HepG2 (cell line): ENCODE measurements around the gene SSBP4. TPM values are rescaled to one million over a fixed set of nuclear protein-coding genes. Genes with fewer than 3 reads are reported as not detected.

Experiments
- GMEB1 ChIP-seq: sonication (generic); formaldehyde crosslinking; IDR thresholded peaks from 2 replicates; pipeline ENCODE4 v1.5.1; 2020; ENCODE audit warnings: missing genetic modification reagents, mild to moderate bottlenecking, borderline replicate concordance
- MTERF4 ChIP-seq: sonication (generic); formaldehyde crosslinking; IDR thresholded peaks from 2 replicates; pipeline ENCODE4 v1.8.0; 2023; ENCODE audit warnings: mild to moderate bottlenecking, missing genetic modification reagents
- RFX3 ChIP-seq: IDR thresholded peaks from 2 replicates; pipeline ENCODE4 v1.6.1; 2016; ENCODE audit warnings: missing biosample characterization, missing genetic modification reagents
- RFX5 ChIP-seq: IDR thresholded peaks from 2 replicates; pipeline ENCODE4 v1.6.1; 2011; ENCODE audit warnings: low read depth, low read length, improper control_type of control experiment
- TIGD3 ChIP-seq: sonication (generic); formaldehyde crosslinking; IDR thresholded peaks from 2 replicates; pipeline ENCODE4 v1.5.1; 2020; ENCODE audit warnings: mild to moderate bottlenecking, missing genetic modification reagents, borderline replicate concordance
- ZFP90 ChIP-seq: sonication (generic); formaldehyde crosslinking; IDR thresholded peaks from 2 replicates; pipeline ENCODE4 v1.8.0; 2022; ENCODE audit warnings: missing genetic modification reagents, mild to moderate bottlenecking, inconsistent platforms, borderline replicate concordance
- ZNF557 ChIP-seq: sonication (generic); formaldehyde crosslinking; IDR thresholded peaks from 2 replicates; pipeline ENCODE4 v1.4.0; 2020; ENCODE audit warnings: missing genetic modification reagents
- ZNF766 ChIP-seq: sonication (generic); formaldehyde crosslinking; IDR thresholded peaks from 2 replicates; pipeline ENCODE4 v1.5.0; 2020; ENCODE audit warnings: missing genetic modification reagents, borderline replicate concordance
- ZNF816 ChIP-seq: sonication (generic); formaldehyde crosslinking; IDR thresholded peaks from 2 replicates; pipeline ENCODE4 v1.8.0; 2022; ENCODE audit warnings: missing genetic modification reagents, mild to moderate bottlenecking, borderline replicate concordance
- polyA plus RNA-seq, 8 experiments: library from polyadenylated mRNA; depleted of rRNA in 3 of 8; stranded (reverse) in 7 of 8; unstranded in 1 of 8; fragments of >200 nt; fragmentation: Illumina TruSeq in 4 of 8; extraction: Trizol in 4 of 8; gene quantifications; 2 replicates each; pipeline versions ENCODE4 v1.2.1 to v1.2.3, GENCODE V29; 2011 to 2016; ENCODE audit warnings: low read depth in 4 of 8, missing spikeins in 1 of 8, mixed read lengths in 1 of 8; ENCODE audit not compliant: insufficient read depth in 1 of 8
- total RNA-seq, 5 experiments: library from RNA; depleted of rRNA; stranded (reverse); fragments of >200 nt; fragmentation: Illumina TruSeq; extraction: Trizol; gene quantifications; 2 replicates each; pipeline ENCODE4 v1.2.3, GENCODE V29; 2016; ENCODE audit warnings: low read depth in 1 of 5

The SSBP4 gene
- total and polyA plus RNA-seq, 2 of the 13 experiments (the other 11 are each of a cell fraction or from before 2014, with no cell fraction given), result 20.8 to 39.5 TPM

GRCh38 chr19:18478545-18479311, 59.5 kb downstream of the SSBP4 start (continued):
- peak; percentile 52; the same call in 1 of the 2 replicates for TF ChIP-seq ZNF816 (CRISPR knock-in tag)
- TF ChIP-seq ZNF557, result peak; percentile 67; the same call in 1 of the 2 replicates
- TF ChIP-seq ZFP90, result peak; percentile 57; the same call in 1 of the 2 replicates
- TF ChIP-seq TIGD3 (CRISPR knock-in tag), result no peak
- TF ChIP-seq ZNF766, result 0 out of 2 replicates have a peak, but pooled peaks have one; percentile 74
- peak; percentile 11; the same call in 1 of the 2 replicates for TF ChIP-seq MTERF4 (CRISPR knock-in tag)
- TF ChIP-seq RFX3, result no peak
- TF ChIP-seq GMEB1 (CRISPR knock-in tag), result peak; percentile 62; the same call in 1 of the 2 replicates
- TF ChIP-seq RFX5, result no peak
